LNCAP (cell line): ENCODE results near the gene FIBIN.

Source experiments
- CTCF ChIP-seq: fragments of 450-650 bp; IDR thresholded peaks from 2 replicates; pipeline ENCODE4 v1.5.1; 2017; ENCODE audit warnings: mild to moderate bottlenecking

FIBIN gene

DNA sequence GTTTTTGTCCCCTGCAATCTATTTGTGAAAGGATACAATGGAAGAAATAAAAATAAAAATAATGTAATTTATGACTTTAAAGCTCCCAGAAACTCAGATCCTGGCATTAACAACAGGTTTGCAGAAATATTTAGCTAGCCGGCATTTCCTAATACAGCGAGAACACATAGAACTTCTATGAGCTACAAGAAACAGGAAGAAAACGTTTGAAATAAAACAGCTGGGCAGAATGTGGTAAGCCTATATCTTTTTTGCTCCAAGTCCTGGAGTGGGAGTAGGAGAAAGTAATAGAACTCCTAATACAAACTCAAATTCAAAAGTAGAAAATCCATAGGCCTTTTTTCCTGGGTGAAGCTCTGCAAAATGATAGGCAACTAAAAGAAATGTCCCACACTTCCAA is 29.6 kb upstream of the FIBIN start:
- no peak for TF ChIP-seq CTCF

GRCh38 chr11:26971961-26972360 is 22.0 kb upstream of the FIBIN start:
- TF ChIP-seq CTCF, result no peak

GRCh38 chr11:26974069-26974783 is 19.7 kb upstream of the FIBIN start:
- TF ChIP-seq CTCF, result no peak

- no peak for TF ChIP-seq CTCF
Measured at GRCh38 chr11:26974996-26975395, 18.9 kb upstream of the FIBIN start.

DNA sequence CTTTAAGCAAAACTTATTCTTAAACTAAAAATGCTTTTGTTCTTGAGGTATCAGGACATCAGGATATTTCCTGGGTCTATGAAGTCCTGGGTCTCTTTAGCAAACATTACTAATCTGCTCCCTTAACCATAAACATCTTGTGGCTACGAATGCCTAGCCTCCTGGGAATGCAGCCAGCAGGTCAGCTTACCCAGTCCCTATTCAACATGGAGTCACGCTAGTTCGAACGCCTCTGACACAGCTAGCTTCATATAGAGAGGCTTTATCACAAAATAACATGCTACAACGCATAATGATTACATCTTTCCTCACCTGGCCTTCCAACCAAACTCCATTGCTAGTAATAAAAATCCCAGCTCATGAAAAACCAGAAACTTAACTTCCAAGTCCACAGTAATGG is 17.5 kb upstream of the FIBIN start:
- no peak for TF ChIP-seq CTCF

DNA sequence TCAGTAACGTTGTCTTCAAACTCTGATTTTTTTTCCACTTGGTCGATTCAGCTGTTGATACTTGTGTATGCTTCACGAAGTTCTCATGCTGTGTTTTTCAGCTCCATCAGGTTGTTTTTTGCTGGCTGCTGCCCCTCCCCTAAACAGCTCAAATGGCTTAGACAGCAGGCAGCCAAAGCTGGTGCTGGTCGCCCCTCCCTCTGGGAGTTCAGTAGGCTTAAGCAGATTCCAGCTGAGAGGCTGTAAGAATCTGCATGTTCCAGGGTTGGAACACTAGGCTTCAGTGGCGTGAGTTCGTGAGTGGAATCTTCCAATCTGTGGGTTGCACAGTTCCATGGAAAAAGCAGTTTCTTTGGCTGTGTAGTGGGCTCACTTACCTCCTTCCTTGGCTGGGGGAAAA is 10.3 kb upstream of the FIBIN start:
- no peak for TF ChIP-seq CTCF

DNA sequence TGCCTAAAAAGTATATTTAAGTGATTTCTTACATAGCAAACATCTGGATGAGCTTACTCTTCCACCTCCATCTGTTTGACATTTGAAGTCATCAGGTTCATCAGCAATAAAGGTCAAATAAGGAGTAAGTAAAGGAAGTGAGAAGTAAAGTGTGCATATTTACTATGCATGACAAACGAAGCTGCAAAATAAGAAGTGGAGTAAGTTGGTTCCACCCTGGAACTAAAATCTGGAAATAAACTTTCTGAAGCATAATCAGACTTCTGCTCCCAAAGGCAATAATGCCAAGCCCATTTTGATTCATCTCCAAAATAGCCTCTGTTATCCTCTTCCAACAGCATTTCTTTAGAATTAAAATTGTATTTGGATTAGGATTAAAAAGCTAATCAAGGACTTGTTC is 8.4 kb upstream of the FIBIN start:
- no peak for TF ChIP-seq CTCF

DNA sequence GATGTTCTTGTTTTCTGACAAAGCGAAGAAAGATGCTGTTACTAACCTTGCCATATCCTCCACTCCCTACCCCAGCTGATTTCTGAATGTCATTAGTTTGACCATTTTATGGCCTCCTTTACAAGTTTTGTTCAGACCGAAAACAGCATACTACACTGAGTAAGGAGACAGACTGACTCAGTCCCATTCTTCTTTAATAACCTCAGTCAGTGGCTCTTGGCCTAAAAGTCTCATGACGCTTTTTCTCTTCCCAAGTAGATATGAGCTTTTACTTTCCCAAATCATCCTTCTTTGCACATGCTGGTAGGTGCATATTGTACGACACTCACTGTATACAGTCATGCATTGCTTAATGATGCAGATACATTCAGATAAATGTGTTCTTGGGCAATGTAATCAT is 8.0 kb upstream of the FIBIN start:
- no peak for TF ChIP-seq CTCF
